SH-SY5Y (cell line): ENCODE results near the gene CCNY.

ENCODE experiments used
- GATA2 ChIP-seq: IDR thresholded peaks from 2 replicates; pipeline ENCODE4 v1.6.1; 2011; ENCODE audit warnings: mild to moderate bottlenecking, low read depth, low read length
- GATA3 ChIP-seq: IDR thresholded peaks from 2 replicates; pipeline ENCODE4 v1.6.1; 2011; ENCODE audit warnings: low read depth, mild to moderate bottlenecking, low read length, moderate library complexity

GRCh38 chr10:35498693-35499092 is 162.4 kb downstream of the CCNY start:
- TF ChIP-seq GATA3 (no peak), GATA2 (no peak)
